ENCODE measurements around the gene FOXO3. TPM values are rescaled to one million over a fixed set of nuclear protein-coding genes. Genes with fewer than 3 reads are reported as not detected.

Gene FOXO3
- total RNA-seq, 3 donors from 2014 or later (not counting 1 experiment from before 2014, with no cell fraction given): 43.1 to 70.4 (median 51.3) TPM

DNA sequence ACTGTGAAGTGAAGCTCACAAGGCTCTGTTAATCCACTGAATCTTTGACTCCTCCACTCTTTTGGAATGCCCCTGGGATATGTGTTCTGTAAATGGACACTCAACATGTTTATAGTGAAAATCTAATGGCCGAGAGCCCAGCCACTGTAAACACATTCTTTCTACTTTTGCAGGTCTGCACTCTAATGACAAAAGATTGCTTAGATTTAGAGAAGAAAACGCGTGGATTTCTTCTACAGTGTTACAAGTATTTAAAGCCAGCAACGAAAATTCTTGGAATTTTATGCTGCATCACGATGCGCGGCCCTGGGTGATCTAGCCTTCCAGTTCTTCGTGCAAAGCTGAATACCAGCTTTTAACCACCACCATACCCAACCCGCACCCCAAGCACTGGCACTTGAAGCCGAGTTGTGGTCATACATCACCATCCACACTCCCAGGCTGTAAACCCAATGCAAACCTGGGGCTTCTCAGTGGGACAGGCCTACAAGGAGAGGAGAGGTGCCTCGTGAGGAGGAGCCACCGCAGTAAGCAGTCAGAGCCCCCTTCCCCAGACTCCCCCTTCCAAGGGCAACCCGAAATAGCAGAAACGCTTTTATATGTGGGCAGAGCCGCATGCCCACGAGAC, 3.7 kb upstream of the FOXO3 start:
- intact Hi-C loops (cut with micrococcal nuclease): loop anchor here (5.0 kb wide), 4 partner anchors 280 to 735 kb away; partner anchors contain the start of gene SCML4
- TF ChIP-seq, protein P1, sequence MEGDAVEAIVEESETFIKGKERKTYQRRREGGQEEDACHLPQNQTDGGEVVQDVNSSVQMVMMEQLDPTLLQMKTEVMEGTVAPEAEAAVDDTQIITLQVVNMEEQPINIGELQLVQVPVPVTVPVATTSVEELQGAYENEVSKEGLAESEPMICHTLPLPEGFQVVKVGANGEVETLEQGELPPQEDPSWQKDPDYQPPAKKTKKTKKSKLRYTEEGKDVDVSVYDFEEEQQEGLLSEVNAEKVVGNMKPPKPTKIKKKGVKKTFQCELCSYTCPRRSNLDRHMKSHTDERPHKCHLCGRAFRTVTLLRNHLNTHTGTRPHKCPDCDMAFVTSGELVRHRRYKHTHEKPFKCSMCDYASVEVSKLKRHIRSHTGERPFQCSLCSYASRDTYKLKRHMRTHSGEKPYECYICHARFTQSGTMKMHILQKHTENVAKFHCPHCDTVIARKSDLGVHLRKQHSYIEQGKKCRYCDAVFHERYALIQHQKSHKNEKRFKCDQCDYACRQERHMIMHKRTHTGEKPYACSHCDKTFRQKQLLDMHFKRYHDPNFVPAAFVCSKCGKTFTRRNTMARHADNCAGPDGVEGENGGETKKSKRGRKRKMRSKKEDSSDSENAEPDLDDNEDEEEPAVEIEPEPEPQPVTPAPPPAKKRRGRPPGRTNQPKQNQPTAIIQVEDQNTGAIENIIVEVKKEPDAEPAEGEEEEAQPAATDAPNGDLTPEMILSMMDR (IDR thresholded peaks at IDR 0.05): no peak

DNA sequence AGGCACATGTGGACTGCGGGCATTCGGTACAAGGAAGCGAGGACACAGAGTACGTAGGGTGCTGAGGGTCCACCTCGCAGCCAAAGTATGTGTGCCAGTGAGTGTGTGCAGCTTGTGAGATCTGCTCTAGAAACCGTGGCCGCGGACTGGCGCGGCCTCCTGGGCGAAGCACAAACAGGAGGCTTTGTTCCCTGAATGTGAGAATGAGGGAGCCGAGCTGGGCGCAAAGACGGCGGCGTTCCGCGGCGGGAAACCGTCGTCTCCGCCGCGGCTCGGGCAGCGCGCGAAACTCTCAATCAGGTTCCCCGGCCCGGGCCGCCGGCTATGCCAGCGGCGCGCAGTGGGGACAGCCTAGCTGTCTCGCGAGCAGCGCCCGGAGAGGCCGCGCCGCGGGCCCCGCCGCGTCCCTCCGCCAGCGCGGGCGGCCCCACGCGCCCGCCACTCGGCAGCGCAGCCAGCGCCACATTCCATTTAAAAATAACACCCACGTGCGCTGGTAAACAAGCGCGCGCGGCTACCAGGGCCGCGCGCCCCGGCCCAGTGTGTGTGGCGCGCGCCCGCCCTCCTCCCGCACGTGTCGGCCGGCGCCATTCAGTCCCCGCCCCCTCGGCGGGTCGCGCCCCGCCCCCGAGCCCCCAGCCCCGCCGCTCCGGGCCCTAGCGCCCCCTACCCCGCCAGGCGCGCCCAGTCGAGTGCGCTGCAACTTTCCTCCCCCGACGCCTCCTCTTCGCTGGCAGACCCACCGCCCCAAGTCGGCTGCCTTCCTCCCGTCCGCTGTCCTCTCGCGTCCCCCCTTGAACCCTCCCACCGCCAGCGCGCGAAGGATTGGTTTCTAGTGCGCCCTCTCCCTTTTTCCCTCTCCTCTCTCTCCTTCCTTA, 3.0 kb upstream of the FOXO3 start:
- intact Hi-C loops (cut with micrococcal nuclease): loop anchor here (2.0 to 5.0 kb wide), 7 partner anchors 280 to 825 kb away; partner anchors contain the start of genes CD164, CEP57L1, SCML4 and SESN1
- TF ChIP-seq, protein P1 (IDR thresholded peaks at IDR 0.05): peak; percentile 13
- DNase-seq: peak; percentile 75 to 93
- Histone ChIP-seq H3K27me3 (ENCODE audit: control insufficient read depth, insufficient read depth, low read length) (no peaks in the 10 kb centered on the region), H3K36me3 (ENCODE audit: control insufficient read depth, insufficient read depth, low read length) (no peaks in the 10 kb centered on the region), H3K9me3 (ENCODE audit: control insufficient read depth, insufficient read depth, low read length) (no peaks in the 10 kb centered on the region), H3K27ac (ENCODE audit: low read length) (peak overlapping the region; percentile 100), H3K4me3 (ENCODE audit: low read length) (peak overlapping the region; percentile 88), H3K4me1 (ENCODE audit: control insufficient read depth, insufficient read depth, low read length) (peaks cover 20% of the 10 kb centered on the region)
- Mint-ChIP-seq H3K4me3 (peak overlapping the region; percentile 96), H3K4me1 (peaks cover 12 to 19% of the 10 kb centered on the region in 2 donors), H3K27ac (peak overlapping the region; percentile 97 to 98), H3K27me3 (ENCODE audit: low read depth in 2 of 2) (no peaks in the 10 kb centered on the region), H3K36me3 (no peaks in the 10 kb centered on the region), H3K9me3 (no peaks in the 10 kb centered on the region)
- under 1% methylated on average over 103 of the region's 105 CpGs for WGBS (ENCODE audit: insufficient coverage)
- peak; percentile 39 to 70 (median 48) for ATAC-seq

More for the DNA sequence above, 3.7 kb upstream of the FOXO3 start:
- WGBS (ENCODE audit: insufficient coverage): 67% methylated on average over 15 of the region's 16 CpGs
- H3K27ac ChIP-seq (ENCODE audit: low read length): peak overlapping the region; percentile 65
- peak overlapping the region; percentile 97 to 98 for H3K27ac Mint-ChIP-seq
- H3K36me3 Mint-ChIP-seq: no peaks in the 10 kb centered on the region
- ATAC-seq (no peak), DNase-seq (no peak)
- peaks cover 12% of the 10 kb centered on the region for H3K4me1 ChIP-seq (ENCODE audit: control insufficient read depth, insufficient read depth, low read length)
- H3K9me3 ChIP-seq (ENCODE audit: control insufficient read depth, insufficient read depth, low read length): no peaks in the 10 kb centered on the region
- H3K4me3 Mint-ChIP-seq: peak overlapping the region; percentile 96
- peaks cover 4 to 12% of the 10 kb centered on the region in 2 donors for H3K4me1 Mint-ChIP-seq
- peak overlapping the region; percentile 44 for H3K4me3 ChIP-seq (ENCODE audit: low read length)
- no peaks in the 10 kb centered on the region for H3K27me3 Mint-ChIP-seq (ENCODE audit: low read depth in 2 of 2)
- no peaks in the 10 kb centered on the region for H3K9me3 Mint-ChIP-seq
- H3K36me3 ChIP-seq (ENCODE audit: control insufficient read depth, insufficient read depth, low read length): no peaks in the 10 kb centered on the region
- no peaks in the 10 kb centered on the region for H3K27me3 ChIP-seq (ENCODE audit: control insufficient read depth, insufficient read depth, low read length)

DNA sequence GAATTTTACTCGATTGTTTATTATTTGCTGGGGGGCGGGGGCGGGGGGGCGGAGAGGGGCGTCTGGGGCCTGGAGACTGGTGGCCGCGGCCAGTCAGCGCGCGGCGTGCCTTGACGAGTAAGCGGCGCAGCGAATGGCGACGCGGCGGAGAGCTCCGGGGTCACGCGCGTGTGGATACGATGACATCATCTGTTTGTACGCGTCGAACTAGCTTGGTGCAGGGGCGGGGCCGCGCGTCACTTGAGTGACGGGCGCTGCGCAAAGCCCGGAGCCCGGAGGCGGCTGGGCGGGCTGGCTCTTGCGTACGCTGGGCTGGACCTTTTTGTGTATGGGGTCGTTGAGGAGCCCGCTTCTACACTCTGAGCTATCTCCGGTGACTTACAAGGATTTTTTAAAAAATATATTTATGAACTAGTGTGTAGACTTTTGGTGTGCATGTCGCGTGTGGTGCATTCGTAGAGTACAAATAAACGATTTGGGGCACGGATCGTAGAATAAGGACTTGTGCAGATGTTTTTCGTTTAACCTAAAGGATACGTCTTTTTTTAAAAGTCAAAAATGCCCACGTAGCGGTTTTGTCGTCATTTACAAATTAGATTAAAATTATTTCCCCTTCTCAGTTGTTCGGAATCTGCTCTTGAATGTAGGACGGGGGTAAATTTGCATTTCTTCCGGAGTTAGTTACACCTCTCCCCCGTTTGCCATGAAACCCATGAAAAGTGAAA, 2.2 kb upstream of the FOXO3 start:
- Mint-ChIP-seq H3K4me3 (peak overlapping the region; percentile 96), H3K36me3 (no peaks in the 10 kb centered on the region), H3K27me3 (ENCODE audit: low read depth in 2 of 2) (no peaks in the 10 kb centered on the region), H3K4me1 (peaks cover 20 to 27% of the 10 kb centered on the region in 2 donors), H3K9me3 (no peaks in the 10 kb centered on the region), H3K27ac (peak overlapping the region; percentile 97 to 98)
- 0% methylated on average over 54 of the region's 58 CpGs for WGBS (ENCODE audit: insufficient coverage)
- Histone ChIP-seq H3K27ac (ENCODE audit: low read length) (peak overlapping the region; percentile 100), H3K4me1 (ENCODE audit: control insufficient read depth, insufficient read depth, low read length) (peaks cover 21% of the 10 kb centered on the region), H3K4me3 (ENCODE audit: low read length) (peak overlapping the region; percentile 96), H3K36me3 (ENCODE audit: control insufficient read depth, insufficient read depth, low read length) (no peaks in the 10 kb centered on the region), H3K27me3 (ENCODE audit: control insufficient read depth, insufficient read depth, low read length) (no peaks in the 10 kb centered on the region), H3K9me3 (ENCODE audit: control insufficient read depth, insufficient read depth, low read length) (no peaks in the 10 kb centered on the region)
- DNase-seq (peak; percentile 97 to 99), ATAC-seq (peak; percentile 59 to 80 (median 66))
- TF ChIP-seq, protein P1 (IDR thresholded peaks at IDR 0.05): no peak
- intact Hi-C loops (cut with micrococcal nuclease): loop anchor here (2.0 to 5.0 kb wide), 7 partner anchors 279 to 824 kb away; partner anchors contain the start of genes CD164, CEP57L1, SCML4 and SESN1
